CD1c-positive myeloid dendritic cell (primary cell): ENCODE data around the gene MRPL24.
"Not testable (repeated sequence)": the region's sequence is repeated elsewhere in the genome, so short reads cannot be mapped to it uniquely, and the experiment has no call there.

Experiments used
- DNase-seq: peaks from one replicate; pipeline ENCODE4 v3.0.0-alpha.2; 2016; ENCODE audit errors: extremely low spot score

Gene MRPL24

DNA sequence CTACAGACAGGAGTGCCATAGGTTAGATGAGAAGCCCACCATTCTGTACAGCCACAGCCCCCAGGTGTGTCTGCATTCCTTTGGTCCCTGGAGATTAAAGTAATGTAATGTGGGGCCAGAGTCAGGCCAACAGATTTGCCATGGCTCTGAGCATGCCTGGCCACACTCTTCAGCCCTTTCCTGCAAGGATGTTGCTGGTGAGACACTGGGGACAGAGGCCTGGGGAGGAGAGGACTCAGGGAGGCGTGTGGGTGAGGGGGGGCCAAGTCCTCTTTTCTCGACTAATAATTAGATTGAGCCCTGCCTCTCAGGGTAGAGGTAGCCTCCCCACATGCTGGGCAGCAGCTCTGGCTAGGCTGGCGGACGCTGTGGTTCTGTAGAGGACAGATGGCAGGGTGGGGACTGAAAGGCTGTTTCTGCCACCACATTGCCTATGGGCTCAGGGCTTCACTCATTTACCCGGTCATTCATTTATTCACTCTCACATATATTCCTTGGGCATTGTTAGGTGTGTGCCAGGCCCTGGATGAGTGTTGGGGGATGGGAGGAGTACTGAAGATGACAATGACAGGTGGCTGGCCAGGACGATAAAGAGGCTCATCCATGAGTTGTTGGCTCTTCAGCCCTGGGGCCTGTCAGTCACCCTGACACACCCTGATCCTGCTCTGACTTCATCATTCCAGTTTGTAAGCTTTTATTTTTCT lies 19.4 kb upstream of the MRPL24 start:
- DNase-seq = no peak

DNA sequence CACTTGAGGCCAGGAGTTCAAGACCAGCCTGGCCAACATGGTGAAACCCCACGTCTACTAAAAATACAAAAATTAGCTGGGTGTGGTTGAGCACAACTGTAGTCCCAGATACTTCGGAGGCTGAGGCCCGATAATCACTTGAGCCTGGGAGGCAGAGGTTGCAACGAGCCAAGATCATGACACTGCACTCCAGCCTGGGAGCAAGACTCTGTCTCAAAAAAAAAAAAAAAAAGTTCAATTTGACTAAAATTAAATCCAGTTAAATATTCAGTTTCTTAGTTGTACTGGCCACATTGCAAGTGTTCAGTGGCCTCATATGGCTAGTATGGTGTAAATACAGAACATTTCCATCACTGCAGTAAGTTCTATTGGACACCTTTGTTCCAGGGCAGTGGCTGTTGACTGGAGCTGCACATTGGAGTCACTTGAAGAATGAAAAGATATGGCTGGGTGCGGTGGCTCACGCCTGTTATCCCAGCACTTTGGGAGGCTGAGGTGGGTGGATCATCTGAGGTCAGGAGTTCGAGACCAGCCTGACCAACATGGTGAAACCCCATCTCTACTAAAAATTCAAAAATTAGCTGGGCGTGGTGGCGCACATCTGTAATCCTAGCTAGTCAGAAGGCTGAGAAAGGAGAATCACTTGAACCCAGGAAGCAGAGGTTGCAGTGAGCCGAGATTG lies 16.8 kb upstream of the MRPL24 start:
- DNase-seq = not testable (repeated sequence)

DNA sequence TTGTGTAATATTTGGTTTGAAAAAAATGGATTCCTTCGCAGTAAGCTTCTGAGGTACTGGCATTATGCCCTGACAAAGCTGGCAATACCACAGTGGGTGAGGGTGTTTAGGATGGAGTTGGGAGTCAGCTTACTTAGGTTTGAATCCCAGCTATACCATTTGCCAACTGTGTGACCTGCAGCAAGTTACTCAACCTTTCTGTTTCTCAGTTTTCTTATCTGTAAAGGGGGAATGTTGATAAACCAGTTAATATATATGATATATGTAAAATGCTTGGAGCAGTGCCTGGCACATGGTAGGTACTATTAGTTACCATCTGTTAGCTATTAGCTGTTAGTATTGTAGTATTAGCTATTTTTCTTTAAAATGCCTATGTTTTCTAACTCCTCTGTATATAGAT lies 15.5 kb upstream of the MRPL24 start:
- DNase-seq = no peak

DNA sequence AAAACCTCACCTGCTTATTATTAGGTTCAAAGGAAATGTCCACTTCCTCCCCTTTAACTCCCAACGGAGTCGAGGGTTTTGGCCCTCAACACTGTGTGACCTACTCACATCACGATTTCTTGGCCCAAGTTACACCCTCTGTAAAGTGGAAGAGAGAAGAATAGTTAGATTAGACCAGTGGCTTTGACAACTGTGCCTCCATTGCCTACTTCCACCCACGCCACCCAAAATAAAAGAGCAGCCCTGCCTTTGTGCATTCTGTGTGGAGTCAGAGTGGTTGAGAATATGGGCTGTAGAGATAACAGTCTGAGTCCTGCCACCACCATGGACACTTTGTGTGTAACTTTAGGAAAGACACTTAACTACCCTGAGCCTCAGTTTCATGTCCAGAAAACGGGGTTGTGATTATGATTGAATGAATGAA lies 14.7 kb upstream of the MRPL24 start:
- no peak for DNase-seq

DNA sequence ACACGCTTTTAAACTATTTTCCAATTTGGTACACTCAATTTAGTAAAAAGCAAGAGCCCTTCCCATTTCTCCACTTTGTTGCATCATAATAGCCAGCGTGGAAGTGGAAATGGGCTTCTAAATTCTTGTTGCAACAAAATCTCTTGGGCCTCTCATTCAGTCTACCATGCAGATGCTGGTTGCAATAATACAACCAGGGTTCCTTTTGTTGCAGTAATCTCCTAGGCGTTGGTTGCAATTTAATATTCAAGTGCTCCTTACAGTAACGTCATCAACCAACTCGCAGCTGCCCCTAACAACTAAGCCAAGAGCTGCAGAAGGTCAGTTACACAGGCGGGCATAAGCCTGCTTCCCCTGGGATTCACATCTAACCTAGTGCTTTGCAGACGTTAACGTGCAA lies 13.3 kb upstream of the MRPL24 start:
- no peak for DNase-seq

DNA sequence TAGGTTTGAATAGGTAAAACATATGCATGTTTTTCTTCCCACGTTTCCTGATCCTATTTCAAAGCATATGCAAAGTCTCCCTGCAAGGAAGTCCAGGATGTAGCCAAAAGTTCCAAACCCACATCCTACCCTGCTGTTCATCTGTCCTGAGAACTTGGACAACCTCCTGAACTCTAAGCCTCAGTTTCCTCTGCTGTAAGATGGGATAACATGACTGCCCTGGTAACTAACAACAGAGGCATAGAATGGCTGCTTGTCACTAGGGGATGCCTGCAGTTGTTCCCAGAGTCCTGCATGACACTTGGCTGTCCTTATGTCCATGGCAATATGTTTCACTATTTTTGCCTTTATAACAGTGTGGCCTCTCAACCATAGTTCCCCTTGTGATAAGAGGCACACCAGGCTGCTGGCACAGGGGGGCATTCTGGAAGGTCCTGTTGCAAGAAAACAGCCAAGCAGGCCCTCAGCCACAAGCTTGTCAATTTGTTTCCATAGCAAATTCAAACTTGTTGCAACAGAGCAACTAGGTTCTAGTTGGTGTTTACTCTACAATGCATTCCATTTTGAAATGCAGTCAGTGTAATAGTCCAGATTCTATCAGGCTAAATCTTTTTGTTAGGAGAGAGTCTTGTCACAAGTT lies 12.1 kb upstream of the MRPL24 start:
- DNase-seq = no peak

DNA sequence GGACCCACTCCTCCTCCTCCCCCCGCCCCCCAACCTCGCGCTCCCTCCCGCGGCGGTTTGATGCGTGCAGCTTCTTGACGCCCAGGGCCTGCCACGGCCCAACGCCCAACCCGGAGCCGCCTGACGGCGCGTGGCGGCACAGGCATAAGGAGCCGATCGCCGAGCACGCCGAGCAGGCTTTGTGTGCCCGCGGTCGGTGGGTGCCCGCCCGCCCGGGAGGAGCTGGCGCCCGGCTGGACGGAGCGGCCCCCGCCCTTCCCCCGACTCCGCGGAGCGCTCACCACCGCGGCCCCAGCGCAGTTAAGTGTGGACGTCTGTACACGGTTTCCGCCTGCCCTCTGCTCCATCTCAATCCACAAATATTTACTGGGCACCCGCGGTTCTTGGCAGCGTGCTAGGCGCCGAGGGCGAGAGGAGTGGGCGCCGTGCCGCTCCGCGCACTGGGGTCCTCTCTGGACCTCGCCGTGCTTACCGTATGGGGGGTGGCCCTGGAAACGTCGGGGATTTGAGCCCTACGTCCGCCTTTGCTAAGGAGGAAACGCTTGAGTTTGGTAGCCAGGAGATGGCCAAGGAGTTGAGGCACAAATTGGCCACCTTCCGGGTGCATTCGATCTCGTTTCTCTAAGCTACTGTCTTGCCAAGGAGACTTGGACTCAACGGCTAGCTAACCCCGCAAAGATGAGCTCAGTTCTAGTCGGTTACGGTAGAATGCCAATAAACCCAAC lies 11.0 kb upstream of the MRPL24 start:
- peak; percentile 96 for DNase-seq

DNA sequence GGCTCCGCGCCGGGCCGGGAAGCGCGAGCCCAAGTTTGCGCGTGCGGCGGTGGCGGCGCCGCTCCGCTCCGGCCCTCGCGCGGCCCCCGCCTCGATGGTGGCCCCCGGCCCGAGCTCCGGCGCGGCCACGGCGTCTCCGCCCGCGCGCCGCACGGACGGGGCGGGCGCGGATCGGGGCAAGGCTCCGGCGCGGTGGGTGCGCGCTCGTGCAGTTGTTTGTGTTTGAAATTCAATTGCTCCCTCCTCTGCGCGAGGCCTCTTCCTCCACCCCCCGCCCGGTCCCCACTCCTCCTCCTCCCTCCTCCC lies 10.5 kb upstream of the MRPL24 start, which contains the start of gene HDGF:
HDGF (minus strand) TSS at position 225 of the 306 bp plus-strand sequence. CDS start 246 bp downstream, outside the sequence.
- no peak for DNase-seq

DNA sequence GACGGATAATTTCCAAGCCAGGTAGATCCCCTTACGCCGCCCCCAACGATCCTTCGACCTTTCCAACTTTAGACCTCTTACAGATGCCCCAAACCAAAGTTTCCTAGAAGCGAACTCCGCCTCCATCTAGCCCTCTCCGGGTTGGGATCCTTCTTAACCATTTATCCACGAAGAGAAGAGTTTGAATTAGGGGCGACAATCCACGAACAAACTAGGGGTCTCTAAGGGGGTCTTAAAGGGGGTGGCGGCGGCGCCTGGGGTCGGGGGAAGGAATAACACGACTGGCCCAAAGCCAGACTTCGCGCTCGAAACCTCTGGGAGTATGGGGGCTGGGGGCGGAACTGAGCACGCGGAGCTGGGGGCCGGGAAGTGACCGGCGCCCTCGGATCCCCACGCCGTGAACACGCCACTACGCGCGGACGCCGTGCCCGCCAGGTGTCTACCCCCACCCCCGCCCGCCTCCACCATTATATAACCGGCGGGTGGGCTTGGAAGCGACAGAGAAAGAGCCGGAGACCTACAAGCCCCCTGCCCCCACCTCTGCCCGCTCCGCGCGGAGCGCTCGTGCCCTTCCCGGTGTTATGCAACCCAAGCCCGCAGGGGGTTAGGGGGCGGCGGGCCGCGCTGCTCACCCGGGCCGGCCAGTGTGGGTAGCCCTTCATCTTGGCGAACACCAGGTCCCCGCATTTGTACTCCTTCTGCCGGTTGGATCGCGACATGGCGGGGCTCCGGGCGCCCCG lies 10.0 kb upstream of the MRPL24 start:
- DNase-seq = peak; percentile 40

DNA sequence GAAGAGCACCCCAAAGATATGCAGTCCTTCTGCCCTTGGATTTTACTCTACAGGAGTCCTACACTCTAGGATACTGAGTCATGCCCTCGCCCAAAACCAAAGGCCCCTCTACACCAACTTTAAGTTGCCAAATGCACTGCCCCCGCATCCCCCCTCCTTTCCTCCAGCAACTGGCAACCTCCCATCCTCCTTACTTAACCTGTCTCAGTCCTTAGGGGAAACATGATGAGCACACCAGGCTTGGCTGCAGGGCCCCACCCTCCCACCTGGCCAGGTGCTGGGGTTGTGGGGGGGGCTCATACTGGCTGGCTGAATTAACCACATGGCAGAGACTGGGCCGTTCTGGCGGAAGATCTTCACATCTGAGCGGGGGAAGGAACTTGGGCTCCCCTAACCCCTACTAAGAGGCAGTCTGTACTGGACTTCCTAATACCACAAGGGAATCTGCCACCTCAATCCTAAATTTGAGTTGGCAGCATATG lies 9.3 kb upstream of the MRPL24 start:
- DNase-seq = peak; percentile 38

DNA sequence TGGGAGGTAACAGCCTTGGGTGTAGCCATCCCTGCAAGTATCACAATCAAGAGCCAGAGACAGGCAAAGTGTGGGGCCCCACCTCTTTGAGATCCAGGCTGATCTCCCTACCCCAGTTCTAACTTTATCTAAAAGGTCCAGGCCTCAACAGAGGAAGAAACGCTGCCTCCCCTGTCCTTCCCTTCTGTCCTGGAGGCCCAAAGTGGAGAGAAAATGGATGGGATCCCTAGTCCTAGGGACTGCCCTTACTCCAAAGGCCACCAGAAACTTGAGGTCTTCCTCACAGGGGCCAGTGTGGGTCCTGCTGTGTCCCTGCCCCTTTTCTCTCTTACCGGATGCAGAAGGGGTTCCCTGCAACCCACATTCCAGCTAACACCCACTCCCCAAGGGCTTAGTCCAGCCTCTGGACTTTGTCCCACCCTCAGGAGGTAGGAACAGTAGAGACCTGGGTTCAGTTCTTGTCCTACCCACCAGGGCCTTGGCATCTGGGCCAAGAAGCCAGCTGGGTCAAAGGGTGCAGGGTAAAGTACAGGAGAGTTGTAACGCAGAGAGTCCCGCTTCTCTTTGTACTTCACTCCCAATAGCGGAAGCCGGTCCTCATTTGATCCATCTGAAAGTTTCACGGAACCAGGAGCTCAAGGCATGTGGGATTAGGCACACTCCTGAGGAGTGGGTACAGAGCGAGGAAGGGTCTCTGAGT lies 8.7 kb upstream of the MRPL24 start:
- peak; percentile 35 for DNase-seq

DNA sequence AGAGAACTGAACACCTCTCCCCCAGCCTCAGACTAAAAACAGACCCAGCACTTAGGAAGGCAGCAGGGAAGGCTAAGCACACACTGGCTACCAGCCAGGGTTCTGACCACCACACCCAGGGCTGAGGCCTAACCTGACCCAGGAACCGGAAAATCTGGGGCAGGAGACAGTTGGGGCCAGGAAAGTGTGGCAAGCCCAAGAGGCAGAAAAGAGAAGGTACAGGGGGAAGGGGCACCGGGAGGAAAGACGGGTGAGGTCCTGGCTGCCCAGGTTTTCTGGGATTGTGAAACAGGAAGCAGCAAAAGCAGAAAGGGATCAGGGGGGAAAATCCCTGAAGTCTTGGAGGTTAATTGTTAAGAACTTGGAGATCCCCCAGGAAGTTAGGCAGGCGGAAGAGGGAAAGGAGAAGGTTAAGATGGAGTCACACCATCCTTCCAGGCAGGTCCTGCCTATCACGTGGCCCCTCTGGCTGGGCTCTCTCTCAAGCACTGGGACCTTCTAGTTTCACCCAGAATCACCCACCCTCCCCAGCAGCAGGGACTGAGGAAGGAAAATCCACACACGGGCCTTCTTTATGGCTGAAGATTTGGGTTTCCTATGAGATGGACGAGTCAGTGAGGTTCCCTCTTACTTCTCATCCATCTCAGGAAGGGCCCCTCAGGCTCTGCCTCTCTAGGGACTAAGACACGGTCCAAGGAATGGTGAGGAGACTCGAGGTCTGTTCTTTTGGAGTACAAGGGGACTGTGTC lies 8.0 kb upstream of the MRPL24 start:
- DNase-seq = peak; percentile 65

DNA sequence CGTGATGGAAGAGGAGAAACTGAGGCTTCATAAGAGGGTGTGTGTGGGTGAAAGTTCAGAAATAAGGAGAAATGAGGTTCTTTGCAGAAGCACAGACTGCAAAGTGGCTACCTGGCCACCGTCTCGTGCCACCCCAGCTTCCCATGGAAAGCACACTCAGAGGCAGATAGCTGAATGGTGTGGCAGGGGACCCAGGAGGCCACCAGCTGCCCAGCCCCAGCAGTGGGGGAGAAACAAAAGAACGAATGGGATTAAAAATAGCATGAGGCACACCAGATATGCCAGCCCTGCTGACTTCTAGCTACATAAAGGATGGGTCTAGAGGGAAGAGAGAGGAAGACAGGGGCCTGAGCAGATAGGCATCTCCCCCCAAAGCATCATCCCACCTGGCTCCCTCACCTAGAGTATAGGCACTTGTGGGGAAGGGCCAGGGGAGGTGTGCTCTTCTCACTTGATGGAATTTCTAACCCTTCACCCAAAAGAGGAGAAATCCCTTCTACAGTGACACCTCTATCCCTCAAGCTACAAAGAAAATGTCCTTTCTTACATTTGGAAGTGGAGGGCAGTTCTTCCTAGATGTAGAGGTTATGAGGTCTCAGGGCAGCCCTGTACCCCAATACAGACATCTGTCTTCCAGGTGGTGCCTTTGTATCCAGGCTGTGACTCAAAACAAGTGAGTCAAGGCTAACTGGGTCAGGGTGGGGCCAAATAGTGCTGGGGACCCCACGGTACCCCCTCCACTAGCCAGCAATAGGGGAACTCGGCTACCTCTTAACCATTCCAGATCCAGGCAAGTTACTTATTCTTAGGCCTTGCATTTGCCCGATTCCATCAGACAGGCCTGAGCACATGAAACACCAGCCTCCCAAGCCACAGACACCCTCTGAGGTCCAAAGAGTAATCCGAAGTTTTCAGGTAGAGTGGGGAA lies 7.1 kb upstream of the MRPL24 start:
- no peak for DNase-seq

DNA sequence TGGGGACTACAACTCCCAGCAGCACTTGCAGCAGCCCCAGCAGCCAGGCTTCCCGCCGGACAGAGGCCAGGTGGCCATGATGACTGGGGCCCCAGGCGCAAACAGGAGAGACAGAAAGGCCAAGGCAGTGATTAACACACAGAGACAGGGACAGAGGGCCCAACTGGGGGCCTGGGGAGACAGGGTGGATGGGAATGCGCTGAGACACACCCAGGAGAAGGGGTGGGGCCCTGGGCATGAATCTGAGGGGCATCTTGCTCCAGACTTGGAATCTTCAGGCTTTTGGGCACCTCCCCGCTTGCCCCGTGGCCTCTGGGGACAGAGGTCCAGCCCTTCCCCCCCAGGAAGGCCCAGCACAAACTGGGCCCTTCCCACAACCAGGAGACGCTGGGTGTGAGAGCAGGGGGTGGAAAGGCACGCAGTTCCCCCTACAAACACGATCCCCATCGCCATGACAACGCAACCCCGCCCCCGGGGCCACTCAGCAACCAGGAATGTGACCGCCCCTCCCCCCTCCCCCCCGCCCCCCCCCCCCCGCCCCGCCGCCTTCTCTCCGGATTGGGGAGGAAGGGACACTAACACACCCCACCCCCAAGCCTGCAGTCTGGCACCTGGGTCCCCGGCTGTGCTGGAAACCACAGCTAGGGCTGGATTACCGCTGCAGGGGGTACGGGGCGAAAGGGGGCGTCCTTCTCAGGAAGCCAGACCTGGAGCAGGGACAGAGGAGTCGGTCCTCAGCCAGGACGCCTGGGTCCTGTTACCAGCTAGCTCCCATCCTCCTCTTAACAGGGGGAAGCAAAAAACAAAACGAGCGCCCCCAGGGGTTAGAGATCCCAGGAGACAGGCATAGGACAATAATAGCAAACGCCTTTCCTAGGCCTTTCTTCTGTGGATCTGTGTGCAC lies 6.1 kb upstream of the MRPL24 start:
- peak; percentile 75 for DNase-seq

DNA sequence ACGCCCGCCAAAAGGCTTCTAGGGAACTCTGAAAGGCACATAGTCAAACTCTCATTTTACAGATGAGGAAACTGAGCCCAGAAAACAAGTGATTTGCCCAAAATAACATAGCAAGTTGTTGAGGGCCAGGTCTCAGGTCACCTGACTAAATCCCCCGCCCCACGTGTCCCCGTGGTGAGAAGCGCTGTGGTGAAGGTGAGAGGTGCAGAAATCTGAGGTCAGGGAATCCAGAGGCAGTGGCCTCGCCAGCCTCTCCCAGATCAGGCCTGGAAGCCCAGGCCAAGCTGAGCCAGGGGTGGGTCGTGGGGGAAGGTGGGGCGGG lies 5.5 kb upstream of the MRPL24 start:
- DNase-seq = no peak

DNA sequence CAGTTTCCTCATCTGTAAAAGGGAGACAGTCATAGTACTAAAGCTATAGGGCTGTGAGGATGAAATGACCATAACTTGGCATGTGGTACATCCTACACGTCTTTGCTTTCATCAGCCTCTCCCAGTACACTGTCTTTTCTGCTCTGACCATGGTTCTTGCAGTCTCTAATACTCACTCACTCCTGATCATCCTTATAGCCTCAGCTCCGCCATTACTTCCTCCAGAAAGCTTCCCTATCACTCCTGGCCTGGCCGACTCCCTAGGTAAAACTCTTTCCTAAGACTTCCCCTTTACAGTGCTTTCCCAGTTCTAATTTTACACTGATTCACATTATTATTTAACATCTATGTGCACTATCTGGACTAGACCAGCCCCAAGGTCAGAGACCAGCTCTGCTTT lies 5.0 kb upstream of the MRPL24 start:
- DNase-seq = peak; percentile 64

DNA sequence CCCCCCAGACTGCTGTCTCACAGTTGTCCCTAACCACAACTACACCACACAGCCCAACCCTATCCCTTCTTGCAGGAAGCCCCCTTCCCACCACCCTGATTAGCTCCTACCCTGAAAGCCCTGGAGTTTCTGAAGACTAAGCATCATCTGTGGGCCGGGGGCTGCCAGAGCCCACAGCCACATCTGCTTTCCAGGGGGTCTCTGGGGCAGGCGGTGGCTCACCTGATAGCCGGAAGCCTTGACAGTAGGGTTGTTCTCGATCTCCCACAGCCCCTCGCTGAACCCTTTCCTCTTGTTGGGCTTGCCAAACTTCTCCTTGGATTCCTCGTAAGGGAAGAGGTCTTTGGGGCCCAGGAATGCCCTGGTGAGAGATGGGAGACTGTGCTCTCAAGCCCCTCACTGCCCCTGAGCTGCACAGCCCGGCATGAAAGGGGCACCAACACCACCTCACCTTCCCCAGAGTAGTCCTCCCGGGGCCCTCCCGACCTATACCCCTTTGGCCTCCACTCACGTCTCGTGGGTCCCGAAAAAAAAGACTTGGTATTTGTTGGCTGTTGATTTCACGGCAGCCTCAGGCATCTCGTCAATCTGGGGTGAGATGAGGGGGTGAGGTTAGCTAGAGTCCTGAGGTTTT lies 4.0 kb upstream of the MRPL24 start:
- no peak for DNase-seq

DNA sequence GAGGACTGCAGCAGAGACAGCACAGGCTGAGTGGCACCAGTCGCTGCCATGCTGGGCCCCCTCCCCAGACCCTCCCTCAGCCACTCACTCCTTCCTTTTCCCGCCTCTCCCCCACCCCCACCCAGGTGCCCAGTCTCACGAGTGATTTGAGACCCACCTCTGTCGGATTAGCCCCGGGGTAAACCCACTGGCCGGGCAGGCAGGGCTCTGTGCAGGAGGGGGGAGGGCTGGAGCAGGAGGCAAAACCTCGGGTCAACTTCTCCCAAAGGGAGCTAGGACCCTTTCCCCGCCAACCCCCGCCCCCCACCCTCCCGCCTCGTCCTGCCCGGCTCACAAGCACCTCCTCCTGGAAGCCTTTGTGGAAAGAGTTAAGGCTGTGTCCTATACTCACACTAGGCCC lies 3.5 kb upstream of the MRPL24 start:
- DNase-seq = no peak
